H1 (cell line): ENCODE results near the gene RNASE2. TPM values are rescaled to one million over a fixed set of nuclear protein-coding genes. Genes with fewer than 3 reads are reported as not detected.

Source experiments
- CTCF ChIA-PET: fragments of 300-600 bp; sonication (Branson Sonifier 250); formaldehyde crosslinking; loops from one replicate; lab custom pipeline; 2021; ENCODE audit not compliant: partially characterized antibody; lab: Charles Lee
- POLR2A ChIA-PET: fragments of 300-600 bp; sonication (Branson Sonifier 250); formaldehyde crosslinking; loops from one replicate; lab custom pipeline; 2021; ENCODE audit warnings: inconsistent platforms; ENCODE audit not compliant: partially characterized antibody; lab: Charles Lee
- DNase-seq, 2 experiments: peaks; one replicate each; pipeline versions ENCODE4 v3.0.0 to v3.0.0-alpha.2; 2010 to 2022; ENCODE audit warnings: low spot score in 2 of 2, low read depth in 1 of 2, mixed read lengths in 1 of 2
- FAIRE-seq: peaks from 2 replicates; lab custom pipeline; 2011; peaks lifted over from hg19 to GRCh38; lab: Jason Lieb, UNC
- H2AFZ ChIP-seq: 2 replicates; pipeline ENCODE4 v1.8.1; 2012; ENCODE audit warnings: low read length, inconsistent platforms
- H2AK5ac ChIP-seq: 2 replicates; pipeline ENCODE4 v1.6.1; 2013; ENCODE audit warnings: low read depth, low read length
- H2BK120ac ChIP-seq: replicated peaks from 2 replicates; pipeline ENCODE3; 2013; ENCODE audit warnings: low read depth, low read length, inconsistent platforms
- H2BK12ac ChIP-seq: 2 replicates; pipeline ENCODE4 v1.6.1; 2013; ENCODE audit warnings: low read depth, low read length
- H2BK15ac ChIP-seq: 2 replicates; pipeline ENCODE4 v1.6.1; 2013; ENCODE audit warnings: low read length
- H2BK20ac ChIP-seq: 2 replicates; pipeline ENCODE4 v1.6.1; 2013; ENCODE audit warnings: low read length
- H2BK5ac ChIP-seq: 2 replicates; pipeline ENCODE4 v1.6.1; 2013; ENCODE audit warnings: low read depth, low read length
- H3K14ac ChIP-seq: 2 replicates; pipeline ENCODE4 v1.6.1; 2013; ENCODE audit warnings: inconsistent platforms; ENCODE audit not compliant: insufficient read length
- H3K18ac ChIP-seq: 2 replicates; pipeline ENCODE4 v1.6.1; 2013; ENCODE audit warnings: low read length; ENCODE audit errors: extremely low read depth
- H3K23ac ChIP-seq: 2 replicates; pipeline ENCODE4 v1.6.1; 2013; ENCODE audit warnings: inconsistent platforms; ENCODE audit not compliant: insufficient read length
- H3K23me2 ChIP-seq: 2 replicates; pipeline ENCODE4 v1.6.1; 2013; ENCODE audit warnings: low read depth, low read length
- H3K27ac ChIP-seq: 2 replicates; pipeline ENCODE4 v1.6.1; 2011; ENCODE audit warnings: low read depth, low read length, inconsistent platforms
- H3K27me3 ChIP-seq, 4 experiments: replicated peaks in 1 of 4; 1 replicate in 1 of 4; 2 replicates in 3 of 4; pipeline versions ENCODE4 v1.6.1 to v1.8.1; 2011 to 2013; ENCODE audit warnings: low read length in 3 of 4, mild to moderate bottlenecking in 3 of 4, inconsistent platforms in 2 of 4, mixed read lengths in 2 of 4, moderate library complexity in 1 of 4; ENCODE audit not compliant: control insufficient read depth in 3 of 4, insufficient read depth in 3 of 4; ENCODE audit errors: extremely low read depth in 1 of 4
- H3K36me3 ChIP-seq, 4 experiments: 2 replicates each; pipeline versions ENCODE4 v1.6.1 to v1.8.1; 2011 to 2013; ENCODE audit warnings: mild to moderate bottlenecking in 4 of 4, low read length in 3 of 4, moderate library complexity in 2 of 4, control low read depth in 1 of 4, inconsistent platforms in 1 of 4; ENCODE audit not compliant: insufficient read depth in 4 of 4, control insufficient read depth in 2 of 4
- H3K4ac ChIP-seq: replicated peaks from 2 replicates; pipeline ENCODE3; 2013; ENCODE audit warnings: low read length, low read depth, mixed read lengths, inconsistent platforms; ENCODE audit not compliant: insufficient read length
- H3K4me1 ChIP-seq, 4 experiments: replicated peaks in 1 of 4; 1 replicate in 1 of 4; 2 replicates in 3 of 4; pipeline versions ENCODE4 v1.6.1 to v1.8.1; 2011 to 2013; ENCODE audit warnings: low read length in 3 of 4, inconsistent platforms in 2 of 4, mixed read lengths in 1 of 4; ENCODE audit not compliant: insufficient read depth in 4 of 4, control insufficient read depth in 3 of 4
- H3K4me2 ChIP-seq, 2 experiments: 2 replicates each; pipeline versions ENCODE4 v1.6.1 to v1.8.1; 2011 to 2013; ENCODE audit warnings: low read depth in 2 of 2, low read length in 2 of 2, control low read depth in 1 of 2, inconsistent platforms in 1 of 2, mild to moderate bottlenecking in 1 of 2; ENCODE audit not compliant: insufficient read depth in 1 of 2
- H3K4me3 ChIP-seq, 4 experiments: fragments of 200-600, 300-600 bp in 1 of 4; sonication (generic), shearing (Covaris generic), sonication (Bioruptor Twin) in 1 of 4; 2 replicates each; pipeline versions ENCODE4 v1.5.1 to v1.8.1; 2011 to 2016; ENCODE audit warnings: low read length in 4 of 4, low read depth in 3 of 4, control low read depth in 2 of 4, inconsistent platforms in 2 of 4, mild to moderate bottlenecking in 2 of 4, mixed read lengths in 1 of 4, moderate library complexity in 1 of 4; ENCODE audit not compliant: insufficient read depth in 2 of 4; ENCODE audit errors: extremely low read depth in 1 of 4
- H3K56ac ChIP-seq: replicated peaks from 2 replicates; pipeline ENCODE3; 2013; ENCODE audit warnings: low read depth, mild to moderate bottlenecking, mixed read lengths, low read length, inconsistent platforms; ENCODE audit not compliant: insufficient read length
- H3K79me1 ChIP-seq: 2 replicates; pipeline ENCODE4 v1.6.1; 2013; ENCODE audit warnings: low read depth, low read length, control low read depth
- H3K79me2 ChIP-seq, 2 experiments: 2 replicates each; pipeline versions ENCODE4 v1.6.1 to v1.8.1; 2012 to 2013; ENCODE audit warnings: low read length in 2 of 2, mild to moderate bottlenecking in 2 of 2, inconsistent platforms in 1 of 2; ENCODE audit not compliant: insufficient read depth in 2 of 2, control insufficient read depth in 1 of 2
- H3K9ac ChIP-seq, 4 experiments: replicated peaks in 1 of 4; 1 replicate in 1 of 4; 2 replicates in 3 of 4; pipeline versions ENCODE4 v1.6.1 to v1.8.1; 2011 to 2013; ENCODE audit warnings: low read depth in 3 of 4, low read length in 3 of 4, control low read depth in 2 of 4, mild to moderate bottlenecking in 2 of 4, moderate library complexity in 2 of 4, inconsistent platforms in 1 of 4; ENCODE audit errors: extremely low read depth in 1 of 4
- H3K9me3 ChIP-seq, 2 experiments: 2 replicates each; pipeline versions ENCODE4 v1.6.1 to v1.8.1; 2012 to 2013; ENCODE audit warnings: mild to moderate bottlenecking in 2 of 2, moderate library complexity in 2 of 2, control low read depth in 1 of 2, inconsistent platforms in 1 of 2, low read depth in 1 of 2, low read length in 1 of 2, mixed read lengths in 1 of 2; ENCODE audit not compliant: insufficient read depth in 2 of 2
- H4K20me1 ChIP-seq, 2 experiments: replicated peaks in 1 of 2; 2 replicates each; pipeline versions ENCODE3 to v1.8.1; 2011 to 2013; ENCODE audit warnings: inconsistent platforms in 2 of 2, low read length in 2 of 2, mild to moderate bottlenecking in 1 of 2; ENCODE audit not compliant: insufficient read depth in 2 of 2, control insufficient read depth in 1 of 2
- H4K5ac ChIP-seq: 2 replicates; pipeline ENCODE4 v1.6.1; 2013; ENCODE audit warnings: low read length, low read depth, mixed read lengths, inconsistent platforms; ENCODE audit not compliant: insufficient read length
- H4K8ac ChIP-seq: 2 replicates; pipeline ENCODE4 v1.8.0; 2013; ENCODE audit warnings: mild to moderate bottlenecking, moderate library complexity, low read length, inconsistent platforms; ENCODE audit not compliant: insufficient read depth; ENCODE audit errors: extremely low read depth
- H4K91ac ChIP-seq: replicated peaks from 2 replicates; pipeline ENCODE3; 2013; ENCODE audit warnings: low read length, mixed read lengths, inconsistent platforms; ENCODE audit not compliant: insufficient read length
- BACH1 ChIP-seq: IDR thresholded peaks from 2 replicates; pipeline ENCODE4 v1.6.1; 2012; ENCODE audit warnings: low read length, improper control_type of control experiment
- BRCA1 ChIP-seq: IDR thresholded peaks from 2 replicates; pipeline ENCODE4 v1.6.1; 2012; ENCODE audit warnings: low read depth, low read length, improper control_type of control experiment
- CBX5 ChIP-seq: fragments of 300-800, 300-1000 bp; sonication (generic); IDR thresholded peaks from 2 replicates; pipeline ENCODE4 v1.7.1; 2016; ENCODE audit warnings: antibody characterized with exemption, low read length, low read depth
- FOSL1 ChIP-seq: IDR thresholded peaks from 2 replicates; pipeline ENCODE4 v1.6.1; 2011; ENCODE audit warnings: mild to moderate bottlenecking, low read depth, low read length, moderate library complexity; ENCODE audit not compliant: insufficient read depth
- NANOG ChIP-seq: IDR thresholded peaks from 2 replicates; pipeline ENCODE4 v1.6.1; 2011; ENCODE audit warnings: low read length, low read depth, mild to moderate bottlenecking, inconsistent platforms; ENCODE audit not compliant: insufficient read depth, poor library complexity, severe bottlenecking
- SIN3A ChIP-seq, 2 experiments: IDR thresholded peaks in 1 of 2; conservative IDR thresholded peaks in 1 of 2; 2 replicates each; pipeline ENCODE4 v1.6.1; 2011 to 2012; ENCODE audit warnings: low read length in 2 of 2, improper control_type of control experiment in 1 of 2, low read depth in 1 of 2, mild to moderate bottlenecking in 1 of 2
- SP4 ChIP-seq: IDR thresholded peaks from 2 replicates; pipeline ENCODE4 v1.6.1; 2012; ENCODE audit warnings: low read length, inconsistent platforms
- TEAD4 ChIP-seq: IDR thresholded peaks from 2 replicates; pipeline ENCODE4 v1.6.1; 2012; ENCODE audit warnings: low read depth, low read length, inconsistent platforms, mixed read lengths
- WGBS, 2 experiments: shearing (Covaris generic) in 1 of 2; methylation state at CpG; one replicate each; pipeline versions ENCODE4 v1.1.6 to v1.1.7; 2013 to 2015; ENCODE audit warnings: low lambda C conversion rate in 2 of 2, mixed read lengths in 2 of 2, inconsistent platforms in 1 of 2, low coverage in 1 of 2, missing lambda C conversion rate in 1 of 2; ENCODE audit not compliant: insufficient replicate concordance in 2 of 2, insufficient coverage in 1 of 2, insufficient read length in 1 of 2; ENCODE audit errors: extremely low coverage in 1 of 2, missing lambda C conversion rate in 1 of 2; 5-methylcytosine and 5-hydroxymethylcytosine counted together
- polyA plus RNA-seq, 7 experiments: library from polyadenylated mRNA; depleted of rRNA in 3 of 7; stranded (reverse) in 5 of 7; unstranded in 2 of 7; fragments of >200 nt in 5 of 7; fragments of 200-250 nt in 2 of 7; gene quantifications; 1 replicate in 5 of 7; 2 replicates in 1 of 7; 4 replicates in 1 of 7; pipeline versions ENCODE4 v1.2.1 to v1.2.3, GENCODE V29; 2011 to 2013; ENCODE audit warnings: missing spikeins in 2 of 7, mixed read lengths in 2 of 7
- total RNA-seq: library from RNA; stranded (reverse); fragmentation: NEBNext Ultra II Directional; extraction: Animal tissue kit (Norgen Biotek cat#: 25700); gene quantifications from 2 replicates; pipeline ENCODE4 v1.2.1, GENCODE V29; 2021

Gene RNASE2
- total and polyA plus RNA-seq, 2 of the 8 experiments (the other 6 are each of a cell fraction or from before 2014, with no cell fraction given), result not detected

- FAIRE-seq (no peak), DNase-seq (no peak)
- peaks cover 2 to 6% (median 5%) of the 10 kb centered on the region in 4 experiments; a peak in 5 of 7 replicates for H3K4me1 ChIP-seq
- H3K4ac ChIP-seq, result no peak overlapping the region
- H4K5ac ChIP-seq, result no peak overlapping the region
- H2AFZ ChIP-seq, result no peak overlapping the region
- no peak overlapping the region for H3K23ac ChIP-seq
- no peak overlapping the region for H2BK5ac ChIP-seq
- peaks cover 0 to 2% of the 10 kb centered on the region in 2 experiments for H4K20me1 ChIP-seq
- H3K14ac ChIP-seq, result no peak overlapping the region
- peaks cover 15 to 24% (median 18%) of the 10 kb centered on the region in 4 experiments for H3K36me3 ChIP-seq
- no peak overlapping the region for H3K4me3 ChIP-seq
- H3K18ac ChIP-seq, result no peak overlapping the region
- no peak overlapping the region for H3K27ac ChIP-seq
- no peaks in the 10 kb centered on the region for H3K79me2 ChIP-seq
- H3K27me3 ChIP-seq, result no peaks in the 10 kb centered on the region
- H2BK12ac ChIP-seq, result no peak overlapping the region
- no peak overlapping the region for H3K56ac ChIP-seq
- H3K79me1 ChIP-seq, result no peaks in the 10 kb centered on the region
- 84% methylated on average over 4 of the region's 4 CpGs; no CpG with 5 or more reads in 1 of the 2 experiments for whole genome bisulfite sequencing, 2 experiments
- no peaks in the 10 kb centered on the region; the same call in 1 of the 2 replicates for H3K23me2 ChIP-seq
- no peak overlapping the region for H3K9ac ChIP-seq
- TF ChIP-seq SP4 (no peak), BACH1 (no peak), TEAD4 (no peak), CBX5 (no peak), BRCA1 (no peak), FOSL1 (no peak), NANOG (no peak), SIN3A (conservative IDR thresholded peaks at IDR 0.05 in 1 of 2, IDR thresholded peaks at IDR 0.05 in 1 of 2; ENCODE audit: low read depth in 1 of 2, low read length in 2 of 2) (no peak)
- no peak overlapping the region for H2BK120ac ChIP-seq
- H2BK15ac ChIP-seq, result 0 out of 2 replicates have a peak overlapping the region, but pooled peaks have one; percentile 76
- ChIA-PET CTCF (interaction anchor here (0.8 to 10.6 kb wide), 9 partner anchors 8 to 308 kb away, joined by 3 to 117 read pairs (median 5); no protein-coding TSS in a partner anchor), POLR2A (interaction anchor here (1.1 to 2.1 kb wide), 2 partner anchors 15 to 93 kb away, joined by 3 to 6 read pairs; no protein-coding TSS in a partner anchor)
- no peak overlapping the region for H2BK20ac ChIP-seq
- no peaks in the 10 kb centered on the region for H3K9me3 ChIP-seq
- H3K4me2 ChIP-seq, result no peak overlapping the region
- H4K91ac ChIP-seq, result no peak overlapping the region
- no peak overlapping the region for H4K8ac ChIP-seq
- no peak overlapping the region for H2AK5ac ChIP-seq
Observed at GRCh38 chr14:20999591-20999990, 44.3 kb downstream of the RNASE2 start.
